Progenitor cell of endocrine pancreas (in vitro differentiated cells): ENCODE measurements around the gene LMNB1. TPM values are rescaled to one million over a fixed set of nuclear protein-coding genes. Genes with fewer than 3 reads are reported as not detected.
"Not testable (repeated sequence)": the region's sequence is repeated elsewhere in the genome, so short reads cannot be mapped to it uniquely, and the experiment has no call there.

ENCODE experiments used
- DNase-seq: peaks from one replicate; pipeline ENCODE4 v3.0.0; 2021; ENCODE audit warnings: low spot score; ENCODE audit not compliant: unreplicated experiment
- H3K27ac Mint-ChIP-seq: 2 replicates; pipeline ENCODE4 v1.8.0; 2021; ENCODE audit warnings: mild to moderate bottlenecking, moderate library complexity, mixed read lengths
- H3K27me3 Mint-ChIP-seq: 2 replicates; pipeline ENCODE4 v1.8.0; 2021; ENCODE audit warnings: mixed read lengths
- H3K36me3 Mint-ChIP-seq: 2 replicates; pipeline ENCODE4 v1.8.0; 2022; ENCODE audit warnings: mixed read lengths; ENCODE audit not compliant: insufficient read depth
- H3K4me1 Mint-ChIP-seq: 2 replicates; pipeline ENCODE4 v1.8.0; 2021; ENCODE audit warnings: low read depth, mixed read lengths
- H3K4me3 Mint-ChIP-seq: 2 replicates; pipeline ENCODE4 v1.8.0; 2021; ENCODE audit warnings: low read depth, mild to moderate bottlenecking, moderate library complexity, mixed read lengths
- H3K9me3 Mint-ChIP-seq: 2 replicates; pipeline ENCODE4 v1.8.0; 2021; ENCODE audit warnings: low read depth, mixed read lengths
- CTCF ChIP-seq: fragments of 200-600 bp; sonication (generic); IDR thresholded peaks from one replicate; pipeline ENCODE4 v1.5.0; 2021; ENCODE audit warnings: antibody characterized with exemption, mild to moderate bottlenecking; ENCODE audit not compliant: unreplicated experiment
- total RNA-seq: library from RNA; stranded (reverse); gene quantifications from 2 replicates; pipeline ENCODE4 v1.2.1, GENCODE V29; 2021

LMNB1 gene
- total RNA-seq, 1 donor from 2014 or later: 152 TPM

DNA sequence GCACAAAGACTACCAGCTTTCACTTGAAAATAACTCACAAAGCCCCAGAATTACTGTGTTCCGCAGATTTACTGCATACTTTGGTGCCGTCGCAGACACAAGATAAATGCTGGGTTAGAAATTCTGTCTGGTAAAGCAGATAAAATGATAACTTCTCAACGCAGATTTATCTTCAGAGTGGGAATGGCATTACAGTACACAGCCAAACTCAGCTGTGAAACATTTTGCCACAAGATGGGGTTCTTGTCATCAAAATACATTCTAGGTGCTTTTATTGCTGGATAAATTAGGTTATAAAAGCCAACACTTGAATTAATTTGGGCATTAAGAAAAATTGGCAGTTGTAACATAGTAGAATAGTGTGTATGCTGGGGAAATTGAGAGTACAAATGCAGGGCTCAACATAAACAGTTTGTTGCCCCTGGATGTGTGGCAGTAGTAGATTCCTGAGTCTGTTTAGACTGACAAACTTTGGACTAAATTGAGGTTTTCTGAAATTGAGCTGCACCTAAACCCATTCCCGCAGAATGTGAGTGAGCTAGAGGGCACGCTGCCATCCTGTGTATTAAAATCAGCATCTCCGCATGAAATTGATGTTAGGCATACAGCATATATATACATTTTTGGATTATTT lies 61.1 kb downstream of the LMNB1 start:
- no peak overlapping the region for H3K4me3 Mint-ChIP-seq
- no peaks in the 10 kb centered on the region for H3K9me3 Mint-ChIP-seq
- H3K27ac Mint-ChIP-seq: no peak overlapping the region
- no peak for DNase-seq
- H3K27me3 Mint-ChIP-seq: peaks cover 24% of the 10 kb centered on the region
- peaks cover 5% of the 10 kb centered on the region for H3K4me1 Mint-ChIP-seq
- H3K36me3 Mint-ChIP-seq: peaks cover 37% of the 10 kb centered on the region
- TF ChIP-seq CTCF: no peak

GRCh38 chr5:126839407-126839806 lies 62.5 kb downstream of the LMNB1 start:
- H3K4me3 Mint-ChIP-seq, H3K4me1 Mint-ChIP-seq, H3K9me3 Mint-ChIP-seq, H3K27ac Mint-ChIP-seq, DNase-seq: not testable (repeated sequence)
- peaks cover 27% of the 10 kb centered on the region for H3K36me3 Mint-ChIP-seq
- peaks cover 38% of the 10 kb centered on the region for H3K27me3 Mint-ChIP-seq

GRCh38 chr5:126843375-126843774 lies 66.4 kb downstream of the LMNB1 start:
- H3K9me3 Mint-ChIP-seq, DNase-seq, H3K36me3 Mint-ChIP-seq, H3K27ac Mint-ChIP-seq: not testable (repeated sequence)
- H3K4me1 Mint-ChIP-seq: peaks cover 24% of the 10 kb centered on the region
- peak overlapping the region; percentile 19 for H3K4me3 Mint-ChIP-seq
- peaks cover 49% of the 10 kb centered on the region for H3K27me3 Mint-ChIP-seq

- H3K4me1 Mint-ChIP-seq: peaks cover 30% of the 10 kb centered on the region
- peaks cover 48% of the 10 kb centered on the region for H3K27me3 Mint-ChIP-seq
- not testable (repeated sequence) for DNase-seq, H3K9me3 Mint-ChIP-seq, H3K36me3 Mint-ChIP-seq, H3K27ac Mint-ChIP-seq, H3K4me3 Mint-ChIP-seq
Measured at GRCh38 chr5:126845470-126846070, 68.6 kb downstream of the LMNB1 start.

DNA sequence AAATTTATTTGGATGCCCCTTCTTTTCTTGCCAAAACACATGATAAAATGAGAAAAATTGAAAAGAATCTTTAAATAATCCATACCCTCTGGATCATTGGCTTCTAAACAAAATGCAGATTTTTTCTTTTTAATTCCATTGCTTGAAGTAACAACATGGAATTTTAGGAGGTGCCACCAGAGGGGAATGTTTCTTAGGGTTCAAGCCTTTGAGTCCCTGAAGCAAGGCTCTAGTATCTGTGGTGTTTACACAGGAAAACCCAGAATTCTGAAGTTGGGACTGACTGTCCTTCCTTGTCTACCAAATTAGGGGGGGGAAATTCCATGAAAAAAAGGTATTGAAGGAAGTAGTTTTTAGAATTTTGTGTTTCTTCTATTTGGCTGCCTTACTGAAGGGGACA lies 69.4 kb downstream of the LMNB1 start:
- Mint-ChIP-seq H3K36me3 (no peaks in the 10 kb centered on the region), H3K27me3 (peaks cover 40% of the 10 kb centered on the region), H3K9me3 (no peaks in the 10 kb centered on the region), H3K4me3 (no peak overlapping the region), H3K4me1 (peaks cover 33% of the 10 kb centered on the region), H3K27ac (peak overlapping the region; percentile 34)
- TF ChIP-seq CTCF: no peak
- no peak for DNase-seq

GRCh38 chr5:126846744-126847455 lies 70.0 kb downstream of the LMNB1 start:
- H3K36me3 Mint-ChIP-seq: no peaks in the 10 kb centered on the region
- H3K4me3 Mint-ChIP-seq: no peak overlapping the region
- DNase-seq: no peak
- H3K27ac Mint-ChIP-seq: peak overlapping the region; percentile 34
- peaks cover 35% of the 10 kb centered on the region for H3K4me1 Mint-ChIP-seq
- peaks cover 34% of the 10 kb centered on the region for H3K27me3 Mint-ChIP-seq
- no peaks in the 10 kb centered on the region for H3K9me3 Mint-ChIP-seq
- no peak for TF ChIP-seq CTCF
